LNCAP (cell line): ENCODE results near the gene ITPK1.

Experiments used
- TF ChIP-seq, protein P1 (sequence below): fragments of 450-650 bp; IDR thresholded peaks from 2 replicates; pipeline ENCODE4 v1.5.1; 2017; ENCODE audit warnings: mild to moderate bottlenecking

ITPK1 gene

DNA sequence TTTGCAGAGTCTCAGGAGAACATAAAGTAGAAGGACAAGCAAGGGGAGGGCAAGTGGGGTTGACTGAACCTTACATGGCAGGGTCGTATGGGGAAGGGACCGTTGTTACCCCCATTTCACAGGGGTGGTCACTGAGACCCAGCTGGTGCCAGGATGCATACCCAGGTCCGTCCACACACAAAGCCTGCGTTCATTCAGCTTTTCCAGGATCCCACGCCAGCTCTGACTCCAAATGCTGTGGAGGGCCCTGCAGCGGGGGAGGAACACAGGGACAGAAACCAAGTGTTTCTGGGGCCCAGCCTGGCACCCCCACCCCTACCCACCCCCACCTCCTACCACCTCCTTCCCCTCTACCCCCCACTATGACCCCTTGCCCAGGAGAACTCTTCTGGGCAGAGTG, 209.3 kb downstream of the ITPK1 start:
- TF ChIP-seq, protein P1, sequence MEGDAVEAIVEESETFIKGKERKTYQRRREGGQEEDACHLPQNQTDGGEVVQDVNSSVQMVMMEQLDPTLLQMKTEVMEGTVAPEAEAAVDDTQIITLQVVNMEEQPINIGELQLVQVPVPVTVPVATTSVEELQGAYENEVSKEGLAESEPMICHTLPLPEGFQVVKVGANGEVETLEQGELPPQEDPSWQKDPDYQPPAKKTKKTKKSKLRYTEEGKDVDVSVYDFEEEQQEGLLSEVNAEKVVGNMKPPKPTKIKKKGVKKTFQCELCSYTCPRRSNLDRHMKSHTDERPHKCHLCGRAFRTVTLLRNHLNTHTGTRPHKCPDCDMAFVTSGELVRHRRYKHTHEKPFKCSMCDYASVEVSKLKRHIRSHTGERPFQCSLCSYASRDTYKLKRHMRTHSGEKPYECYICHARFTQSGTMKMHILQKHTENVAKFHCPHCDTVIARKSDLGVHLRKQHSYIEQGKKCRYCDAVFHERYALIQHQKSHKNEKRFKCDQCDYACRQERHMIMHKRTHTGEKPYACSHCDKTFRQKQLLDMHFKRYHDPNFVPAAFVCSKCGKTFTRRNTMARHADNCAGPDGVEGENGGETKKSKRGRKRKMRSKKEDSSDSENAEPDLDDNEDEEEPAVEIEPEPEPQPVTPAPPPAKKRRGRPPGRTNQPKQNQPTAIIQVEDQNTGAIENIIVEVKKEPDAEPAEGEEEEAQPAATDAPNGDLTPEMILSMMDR = no peak

DNA sequence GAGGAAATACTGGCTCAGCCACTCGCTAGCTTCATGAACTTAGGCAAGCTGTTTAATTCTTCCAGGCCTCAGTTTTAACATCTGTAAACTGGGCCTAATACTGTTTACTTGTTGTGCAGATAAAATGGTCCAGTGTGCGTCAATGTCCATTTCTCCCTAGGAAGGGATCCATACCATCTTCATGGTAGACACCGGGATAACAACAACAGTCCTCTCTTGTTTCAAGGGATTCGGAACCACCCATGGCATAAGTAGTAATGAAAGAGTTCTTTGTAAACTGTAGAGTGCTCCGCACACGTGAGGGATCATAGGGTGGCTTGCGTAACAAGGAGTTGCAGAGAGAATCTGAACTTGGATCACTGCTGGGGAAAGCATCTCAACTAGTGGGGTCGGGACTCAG, 210.1 kb downstream of the ITPK1 start:
- TF ChIP-seq, protein P1 = no peak

DNA sequence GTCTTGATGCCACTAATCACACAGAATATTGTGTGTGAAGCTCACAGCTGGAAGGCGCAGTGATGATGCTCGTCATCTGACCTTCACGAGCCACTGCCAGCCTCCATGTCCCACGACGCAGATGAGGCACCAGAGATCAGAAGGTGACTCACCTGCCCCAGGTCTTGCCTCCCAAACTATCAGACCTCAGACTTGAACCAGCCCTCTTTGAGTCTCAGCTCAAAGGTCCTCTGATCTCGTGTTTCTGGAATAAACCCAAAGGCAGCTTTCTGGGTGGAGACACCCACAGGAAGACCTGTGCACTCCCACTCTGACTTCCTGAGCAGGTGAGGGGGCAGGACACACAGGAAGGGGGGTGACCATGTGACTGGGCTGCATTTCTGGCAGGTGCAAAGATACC, 212.4 kb downstream of the ITPK1 start:
- TF ChIP-seq, protein P1 = no peak

- TF ChIP-seq, protein P1 = no peak
Measured at GRCh38 chr14:92902726-92903125, 213.0 kb downstream of the ITPK1 start.

DNA sequence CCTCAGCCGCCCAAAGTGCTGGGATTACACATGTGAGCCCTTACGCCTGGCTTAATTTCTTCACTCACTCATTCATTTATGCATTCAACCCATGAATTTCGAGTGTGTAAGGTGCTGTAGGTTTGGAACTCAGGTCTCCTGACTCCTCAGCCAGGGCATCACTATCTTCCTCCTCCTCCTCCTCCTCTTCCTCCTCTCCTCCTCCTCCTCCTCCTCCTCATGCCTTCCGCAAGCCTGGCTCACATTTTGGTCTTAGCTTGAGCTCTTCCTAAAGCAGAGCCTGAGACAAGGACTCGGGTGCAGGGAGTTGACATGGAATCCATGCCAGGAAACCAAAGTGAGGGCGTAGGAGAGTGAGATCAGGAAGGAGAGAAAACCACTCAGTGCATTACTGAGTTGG, 213.5 kb downstream of the ITPK1 start:
- TF ChIP-seq, protein P1 = no peak

DNA sequence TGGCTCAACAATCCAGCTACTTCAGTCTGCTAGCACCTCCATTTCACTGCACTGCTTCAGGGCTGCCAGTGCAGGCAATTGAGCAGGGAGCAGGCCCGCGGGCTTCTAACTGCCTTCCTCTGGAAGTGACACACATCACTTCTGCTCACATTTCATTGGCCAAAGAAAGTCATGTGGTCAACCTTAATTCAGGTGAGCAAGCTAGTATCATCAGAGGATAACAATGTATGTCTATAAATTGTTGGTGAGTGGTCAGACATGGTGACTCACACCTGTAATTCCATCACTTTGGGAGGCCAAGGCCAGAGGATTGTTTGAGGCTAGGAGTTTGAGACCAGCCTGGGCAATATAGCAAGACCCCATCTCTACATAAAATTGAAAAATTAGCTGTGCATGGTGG, 215.1 kb downstream of the ITPK1 start:
- TF ChIP-seq, protein P1 = no peak

GRCh38 chr14:92898566-92899131, 217.1 kb downstream of the ITPK1 start:
- TF ChIP-seq, protein P1 = no peak
